Transverse colon (tissue), 3 donors: ENCODE measurements around the gene LTK.

ENCODE experiments used
- CTCF ChIP-seq, 5 experiments: fragments of 200-600 bp in 3 of 5; fragments of 450-650 bp in 2 of 5; sonication (generic) in 3 of 5; IDR thresholded peaks; 1 replicate in 2 of 5; 2 replicates in 3 of 5; pipeline ENCODE4 v1.5.1; 2016 to 2017; ENCODE audit warnings: antibody characterized with exemption in 5 of 5, inconsistent platforms in 3 of 5, mild to moderate bottlenecking in 2 of 5, moderate library complexity in 1 of 5
- POLR2A ChIP-seq: fragments of 450-650 bp; IDR thresholded peaks from one replicate; pipeline ENCODE4 v1.6.1; 2016; ENCODE audit warnings: antibody characterized with exemption, mild to moderate bottlenecking, moderate library complexity

GRCh38 chr15:41499109-41499851 is 14.3 kb downstream of the LTK start:
- no peak for TF ChIP-seq CTCF (IDR thresholded peaks at IDR 0.05)
- TF ChIP-seq POLR2A = no peak
